HG03066 (cell line): ENCODE results near the gene TP53TG3F.
"Not testable (repeated sequence)": the region's sequence is repeated elsewhere in the genome, so short reads cannot be mapped to it uniquely, and the experiment has no call there.

ENCODE experiments used
- ATAC-seq: cut with Tn5 transposase; IDR thresholded peaks from one replicate; pipeline ENCODE4 v1.9.1; 2021; ENCODE audit warnings: low read depth; ENCODE audit not compliant: unreplicated experiment

The TP53TG3F gene

GRCh38 chr16:33459312-33459711 is at the start of gene TP53TG3F:
Gene TP53TG3F, plus strand, starts transcription at chr16:33459612. Its CDS starts 68 bp downstream, at chr16:33459680.
- not testable (repeated sequence) for ATAC-seq

GRCh38 chr16:33491611-33492010 is 32.2 kb downstream of the TP53TG3F start:
- ATAC-seq, result not testable (repeated sequence)

- ATAC-seq, result not testable (repeated sequence)
These were observed 47.8 kb downstream of the TP53TG3F start for GRCh38 chr16:33507231-33507630.

- not testable (repeated sequence) for ATAC-seq
These were observed 49.7 kb downstream of the TP53TG3F start for GRCh38 chr16:33509070-33509469.

- ATAC-seq, result not testable (repeated sequence)
These were observed 50.5 kb downstream of the TP53TG3F start for GRCh38 chr16:33509906-33510305.
